HEK293 (cell line): ENCODE measurements around the gene SLC34A2.

Source experiments
- ZNF398 ChIP-seq: fragments of 450-650 bp; formaldehyde crosslinking; IDR thresholded peaks from 2 replicates; pipeline ENCODE4 v1.5.1; 2017; ENCODE audit warnings: missing biosample characterization, missing genetic modification characterization

The SLC34A2 gene

GRCh38 chr4:25727711-25728493, 72.3 kb downstream of the SLC34A2 start (continued):
- no peak for TF ChIP-seq ZNF398
